ENCODE results near the gene EEFSEC.

Gene EEFSEC

GRCh38 chr3:128278130-128278529 lies 124.8 kb downstream of the EEFSEC start:
- TF ChIP-seq CTCF (IDR thresholded peaks at IDR 0.05) (no peak), ZFX (IDR thresholded peaks at IDR 0.05; ENCODE audit: borderline replicate concordance) (no peak)
- no peak overlapping the region for H3K27ac ChIP-seq

- TF ChIP-seq CTCF (IDR thresholded peaks at IDR 0.05): no peak
- no peak overlapping the region for H3K27ac ChIP-seq
These were observed 125.7 kb downstream of the EEFSEC start for GRCh38 chr3:128278761-128279600.

DNA sequence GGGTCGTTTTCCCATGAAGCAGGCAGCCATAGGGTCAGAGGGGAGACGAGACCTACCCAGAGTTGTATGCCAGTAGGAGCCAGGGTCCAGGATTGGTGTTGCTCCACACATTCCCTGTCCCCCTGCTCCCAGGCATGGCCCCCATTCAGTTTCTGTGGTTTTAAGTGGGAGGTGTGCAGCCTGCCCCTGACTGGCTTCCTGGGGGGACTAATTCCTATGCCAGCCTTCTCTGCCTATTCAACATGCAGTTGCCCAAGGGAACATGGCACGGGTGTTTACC lies 126.3 kb downstream of the EEFSEC start:
- TF ChIP-seq CTCF (IDR thresholded peaks at IDR 0.05) (no peak), ZFX (IDR thresholded peaks at IDR 0.05; ENCODE audit: borderline replicate concordance) (no peak)

DNA sequence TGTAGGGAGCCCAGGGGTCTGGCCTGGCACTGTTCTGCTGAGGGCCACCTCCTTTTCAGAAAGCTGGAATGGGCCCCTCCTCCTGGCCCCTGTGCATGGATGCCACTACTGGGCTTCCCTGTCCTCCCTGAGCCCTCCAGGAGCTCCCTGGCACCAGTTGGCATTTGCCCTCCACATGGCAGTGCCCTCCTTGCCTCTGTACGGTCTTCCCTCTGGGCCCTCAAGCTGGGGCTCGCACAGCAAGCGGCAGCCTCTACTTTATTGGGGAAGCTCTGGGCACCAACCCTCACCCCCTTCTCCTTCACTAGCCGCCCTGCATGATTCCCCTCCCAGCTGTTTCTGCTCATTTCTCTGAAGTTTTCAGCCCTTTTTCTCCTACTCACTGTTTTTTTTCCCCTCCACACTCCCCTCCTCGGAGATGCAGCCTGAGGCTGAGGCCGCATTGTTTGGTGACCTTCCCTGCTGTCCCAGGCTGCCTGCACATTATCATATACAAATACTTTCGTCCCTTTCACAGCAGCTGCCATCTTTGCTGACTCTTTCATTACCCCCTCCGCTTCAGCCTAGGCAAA lies 127.3 kb downstream of the EEFSEC start:
- H3K27ac ChIP-seq: no peak overlapping the region
- no peak for TF ChIP-seq ZFX (IDR thresholded peaks at IDR 0.05; ENCODE audit: borderline replicate concordance)
- no peak for TF ChIP-seq CTCF (IDR thresholded peaks at IDR 0.05)

More for the DNA sequence above, 126.3 kb downstream of the EEFSEC start:
- H3K27ac ChIP-seq: no peak overlapping the region

- H3K27ac ChIP-seq: no peak overlapping the region
- TF ChIP-seq CTCF (IDR thresholded peaks at IDR 0.05) (no peak), ZFX (IDR thresholded peaks at IDR 0.05; ENCODE audit: borderline replicate concordance) (no peak)
These were observed 127.8 kb downstream of the EEFSEC start for GRCh38 chr3:128281056-128281455.

GRCh38 chr3:128281461-128282367 lies 128.4 kb downstream of the EEFSEC start:
- TF ChIP-seq CTCF (IDR thresholded peaks at IDR 0.05) (no peak), ZFX (IDR thresholded peaks at IDR 0.05; ENCODE audit: borderline replicate concordance) (no peak)
- no peak overlapping the region for H3K27ac ChIP-seq
